Measurements from ENCODE around the gene UCN3. TPM values are rescaled to one million over a fixed set of nuclear protein-coding genes. Genes with fewer than 3 reads are reported as not detected.

Gene UCN3
- total RNA-seq, 1 donor from 2014 or later, result not detected

- Histone ChIP-seq H3K27me3 (no peaks in the 10 kb centered on the region), H3K4me3 (no peak overlapping the region), H3K9me3 (no peaks in the 10 kb centered on the region), H3K27ac (no peak overlapping the region), H3K4me1 (no peaks in the 10 kb centered on the region), H3K36me3 (no peaks in the 10 kb centered on the region)
- TF ChIP-seq POLR2AphosphoS5 (IDR thresholded peaks at IDR 0.05; ENCODE audit: insufficient read depth in 1 of 2, low read depth in 1 of 2), result no peak
- no peak for TF ChIP-seq POLR2A (IDR thresholded peaks at IDR 0.05)
- TF ChIP-seq CTCF (IDR thresholded peaks at IDR 0.05), result no peak
- no peak for DNase-seq (ENCODE audit: extremely low spot score in 2 of 2)
- intact Hi-C loops (cut with DNase I), result no loop called here
These were observed 20.8 kb upstream of the UCN3 start for GRCh38 chr10:5343979-5344378.

GRCh38 chr10:5344746-5345145, 20.0 kb upstream of the UCN3 start:
- intact Hi-C loops (cut with DNase I), result no loop called here
- Histone ChIP-seq H3K4me1 (no peaks in the 10 kb centered on the region), H3K27me3 (no peaks in the 10 kb centered on the region), H3K9me3 (no peaks in the 10 kb centered on the region), H3K36me3 (no peaks in the 10 kb centered on the region), H3K4me3 (no peak overlapping the region), H3K27ac (no peak overlapping the region)
- DNase-seq (ENCODE audit: extremely low spot score in 2 of 2), result no peak
- TF ChIP-seq POLR2A (IDR thresholded peaks at IDR 0.05) (no peak), CTCF (IDR thresholded peaks at IDR 0.05) (no peak), POLR2AphosphoS5 (IDR thresholded peaks at IDR 0.05; ENCODE audit: insufficient read depth in 1 of 2, low read depth in 1 of 2) (no peak)

GRCh38 chr10:5346881-5347280, 17.9 kb upstream of the UCN3 start:
- no peak overlapping the region for H3K4me3 ChIP-seq
- no peaks in the 10 kb centered on the region for H3K9me3 ChIP-seq
- no peak for DNase-seq (ENCODE audit: extremely low spot score in 2 of 2)
- no peaks in the 10 kb centered on the region for H3K27me3 ChIP-seq
- TF ChIP-seq POLR2AphosphoS5 (IDR thresholded peaks at IDR 0.05; ENCODE audit: insufficient read depth in 1 of 2, low read depth in 1 of 2) (no peak), CTCF (IDR thresholded peaks at IDR 0.05) (no peak), POLR2A (IDR thresholded peaks at IDR 0.05) (no peak)
- H3K27ac ChIP-seq, result no peak overlapping the region
- intact Hi-C loops (cut with DNase I), result no loop called here
- no peaks in the 10 kb centered on the region for H3K4me1 ChIP-seq
- no peaks in the 10 kb centered on the region for H3K36me3 ChIP-seq

- Histone ChIP-seq H3K4me1 (no peaks in the 10 kb centered on the region), H3K27me3 (no peaks in the 10 kb centered on the region), H3K9me3 (no peaks in the 10 kb centered on the region), H3K4me3 (no peak overlapping the region), H3K36me3 (no peaks in the 10 kb centered on the region), H3K27ac (no peak overlapping the region)
- intact Hi-C loops (cut with DNase I), result no loop called here
- TF ChIP-seq POLR2AphosphoS5 (IDR thresholded peaks at IDR 0.05; ENCODE audit: insufficient read depth in 1 of 2, low read depth in 1 of 2), result no peak
- no peak for TF ChIP-seq POLR2A (IDR thresholded peaks at IDR 0.05)
- TF ChIP-seq CTCF (IDR thresholded peaks at IDR 0.05), result no peak
- no peak for DNase-seq (ENCODE audit: extremely low spot score in 2 of 2)
These were observed 15.4 kb upstream of the UCN3 start for GRCh38 chr10:5349362-5349761.

- DNase-seq (ENCODE audit: extremely low spot score in 2 of 2), result no peak
- Histone ChIP-seq H3K4me1 (no peaks in the 10 kb centered on the region), H3K27ac (no peak overlapping the region), H3K27me3 (no peaks in the 10 kb centered on the region), H3K36me3 (no peaks in the 10 kb centered on the region), H3K4me3 (no peak overlapping the region), H3K9me3 (no peaks in the 10 kb centered on the region)
- TF ChIP-seq POLR2AphosphoS5 (IDR thresholded peaks at IDR 0.05; ENCODE audit: insufficient read depth in 1 of 2, low read depth in 1 of 2) (no peak), CTCF (IDR thresholded peaks at IDR 0.05) (no peak), POLR2A (IDR thresholded peaks at IDR 0.05) (no peak)
- intact Hi-C loops (cut with DNase I), result no loop called here
These were observed 10.7 kb upstream of the UCN3 start for GRCh38 chr10:5354068-5354467.

Measured in vagina (tissue), 2 donors.